SK-N-SH (cell line): ENCODE measurements around the gene CD244. TPM values are rescaled to one million over a fixed set of nuclear protein-coding genes. Genes with fewer than 3 reads are reported as not detected.

ENCODE experiments used
- CTCF ChIA-PET: fragments of 300-600, 350-600 bp; formaldehyde crosslinking; extraction: SDS; loops from one replicate; lab custom pipeline; 2021; lab: Yijun Ruan, JAX
- POLR2A ChIA-PET: fragments of 350-600 bp; sonication (Branson Sonifier 250); formaldehyde crosslinking; extraction: SDS; loops from one replicate; lab custom pipeline; 2020; ENCODE audit warnings: antibody characterized with exemption, inconsistent platforms; lab: Yijun Ruan, JAX
- DNase-seq: peaks from one replicate; pipeline ENCODE4 v3.0.0; 2012
- H2AFZ ChIP-seq: fragments of 200-600 bp; sonication (generic); 2 replicates; pipeline ENCODE4 v1.8.1; 2016; ENCODE audit warnings: antibody characterized with exemption, mild to moderate bottlenecking, low read depth
- H3F3A ChIP-seq: fragments of 200-600 bp; sonication (generic); replicated peaks from 2 replicates; pipeline ENCODE3; 2016; ENCODE audit warnings: antibody characterized with exemption, mild to moderate bottlenecking; ENCODE audit not compliant: insufficient read depth
- H3K27ac ChIP-seq, 2 experiments: fragments of 200-500 bp in 1 of 2; fragments of 200-600 bp in 1 of 2; sonication (Bioruptor generic) in 1 of 2; sonication (generic), shearing (Covaris generic) in 1 of 2; 2 replicates each; pipeline versions ENCODE4 v1.5.1 to v1.6.1; 2014 to 2016; ENCODE audit warnings: low read depth in 2 of 2, inconsistent platforms in 1 of 2, low read length in 1 of 2, mild to moderate bottlenecking in 1 of 2, mixed read lengths in 1 of 2
- H3K27me3 ChIP-seq: fragments of 200-600 bp; sonication (generic), shearing (Covaris generic); 2 replicates; pipeline ENCODE4 v1.6.1; 2016; ENCODE audit warnings: mixed run types; ENCODE audit not compliant: insufficient read depth
- H3K36me3 ChIP-seq, 2 experiments: fragments of 200-500 bp in 1 of 2; fragments of 200-600 bp in 1 of 2; sonication (Bioruptor generic) in 1 of 2; sonication (generic) in 1 of 2; replicated peaks in 1 of 2; 2 replicates each; pipeline versions ENCODE3 to v1.5.1; 2014 to 2016; ENCODE audit warnings: low read length in 1 of 2, mild to moderate bottlenecking in 1 of 2; ENCODE audit not compliant: insufficient read depth in 2 of 2, control insufficient read depth in 1 of 2
- H3K4me1 ChIP-seq, 2 experiments: fragments of 200-500 bp in 1 of 2; fragments of 200-600 bp in 1 of 2; sonication (Bioruptor generic) in 1 of 2; sonication (generic), shearing (Covaris generic) in 1 of 2; 2 replicates each; pipeline versions ENCODE4 v1.5.1 to v1.6.1; 2014 to 2016; ENCODE audit warnings: low read depth in 1 of 2, low read length in 1 of 2, mixed run types in 1 of 2; ENCODE audit not compliant: insufficient read depth in 2 of 2, control insufficient read depth in 1 of 2
- H3K4me2 ChIP-seq: fragments of 200-600 bp; sonication (generic), shearing (Covaris generic); 2 replicates; pipeline ENCODE4 v1.6.1; 2017; ENCODE audit warnings: mixed run types
- H3K4me3 ChIP-seq, 2 experiments: fragments of 200-500 bp in 1 of 2; fragments of 200-600 bp in 1 of 2; sonication (Bioruptor generic) in 1 of 2; sonication (generic), shearing (Covaris generic) in 1 of 2; 2 replicates each; pipeline versions ENCODE4 v1.5.1 to v1.8.1; 2014 to 2016; ENCODE audit warnings: low read depth in 2 of 2, inconsistent platforms in 1 of 2, low read length in 1 of 2, mild to moderate bottlenecking in 1 of 2, mixed read lengths in 1 of 2, moderate library complexity in 1 of 2
- H3K79me2 ChIP-seq: fragments of 200-600 bp; sonication (generic); 2 replicates; pipeline ENCODE4 v1.8.1; 2017; ENCODE audit warnings: mild to moderate bottlenecking; ENCODE audit not compliant: insufficient read depth
- H3K9ac ChIP-seq: fragments of 200-600 bp; sonication (generic); 2 replicates; pipeline ENCODE4 v1.6.1; 2017; ENCODE audit warnings: mixed run types
- H3K9me2 ChIP-seq: fragments of 200-600 bp; sonication (generic); 2 replicates; pipeline ENCODE4 v1.6.1; 2017; ENCODE audit warnings: mixed run types
- H3K9me3 ChIP-seq: fragments of 200-600 bp; sonication (generic); 2 replicates; pipeline ENCODE4 v1.6.1; 2017; ENCODE audit warnings: mixed run types, mild to moderate bottlenecking, moderate library complexity
- H4K20me1 ChIP-seq: fragments of 200-600 bp; sonication (generic); 2 replicates; pipeline ENCODE4 v1.6.1; 2017; ENCODE audit warnings: mild to moderate bottlenecking, mixed run types; ENCODE audit not compliant: insufficient read depth
- CHD2 ChIP-seq: fragments of 150-350 bp; IDR thresholded peaks from 2 replicates; pipeline ENCODE4 v1.6.1; 2018; ENCODE audit warnings: low read length; ENCODE audit not compliant: partially characterized antibody
- CTCF ChIP-seq: fragments of 200-600 bp; sonication (generic); IDR thresholded peaks from 2 replicates; pipeline ENCODE4 v1.6.1; 2017; ENCODE audit warnings: antibody characterized with exemption, mild to moderate bottlenecking, moderate library complexity
- ELF1 ChIP-seq: IDR thresholded peaks from 2 replicates; pipeline ENCODE4 v1.4.0; 2012
- FOXJ3 ChIP-seq: sonication (generic); formaldehyde crosslinking; IDR thresholded peaks from 2 replicates; pipeline ENCODE4 v1.5.1; 2020; ENCODE audit warnings: mild to moderate bottlenecking, missing genetic modification reagents
- GABPA ChIP-seq: IDR thresholded peaks from 2 replicates; pipeline ENCODE4 v1.4.0; 2012; ENCODE audit warnings: low read depth, mild to moderate bottlenecking
- GATA2 ChIP-seq: sonication (generic); formaldehyde crosslinking; IDR thresholded peaks from 2 replicates; pipeline ENCODE4 v1.5.0; 2020; ENCODE audit warnings: mild to moderate bottlenecking, missing genetic modification reagents
- IRF3 ChIP-seq: fragments of 150-350 bp; IDR thresholded peaks from 2 replicates; pipeline ENCODE4 v1.6.1; 2016; ENCODE audit warnings: mild to moderate bottlenecking, low read depth, low read length
- MXI1 ChIP-seq: IDR thresholded peaks from 2 replicates; pipeline ENCODE4 v1.6.1; 2012; ENCODE audit warnings: mild to moderate bottlenecking, low read depth, low read length, improper control_type of control experiment
- NFIC ChIP-seq: IDR thresholded peaks from 2 replicates; pipeline ENCODE4 v1.4.0; 2012; ENCODE audit warnings: borderline replicate concordance
- NRF1 ChIP-seq: IDR thresholded peaks from 2 replicates; pipeline ENCODE4 v1.6.1; 2012; ENCODE audit warnings: low read depth, mild to moderate bottlenecking, low read length
- POLR2AphosphoS5 ChIP-seq: IDR thresholded peaks from 2 replicates; pipeline ENCODE4 v1.6.1; 2012; ENCODE audit warnings: low read depth, low read length
- RCOR1 ChIP-seq: fragments of 150-350 bp; IDR thresholded peaks from 2 replicates; pipeline ENCODE4 v1.6.1; 2017; ENCODE audit warnings: antibody characterized with exemption, low read length
- RFX5 ChIP-seq: IDR thresholded peaks from 2 replicates; pipeline ENCODE4 v1.6.1; 2012; ENCODE audit warnings: mild to moderate bottlenecking, improper control_type of control experiment, low read length
- SMC3 ChIP-seq: IDR thresholded peaks from 2 replicates; pipeline ENCODE4 v1.6.1; 2012; ENCODE audit warnings: low read depth, low read length, improper control_type of control experiment
- TAF1 ChIP-seq: IDR thresholded peaks from 2 replicates; pipeline ENCODE4 v1.6.1; 2012; ENCODE audit warnings: low read depth, mild to moderate bottlenecking, low read length, moderate library complexity, borderline replicate concordance
- TCF12 ChIP-seq: IDR thresholded peaks from 2 replicates; pipeline ENCODE4 v1.4.0; 2012
- USF2 ChIP-seq: fragments of 150-350 bp; IDR thresholded peaks from 2 replicates; pipeline ENCODE4 v1.6.1; 2017; ENCODE audit warnings: antibody characterized with exemption, low read length, low read depth, borderline replicate concordance
- WGBS: methylation state at CpG from one replicate; pipeline ENCODE4 v1.1.6; 2017; ENCODE audit warnings: low lambda C conversion rate; 5-methylcytosine and 5-hydroxymethylcytosine counted together
- polyA plus RNA-seq, 3 experiments: library from polyadenylated mRNA; depleted of rRNA; stranded (reverse); fragments of >200 nt; gene quantifications; 2 replicates each; pipeline ENCODE4 v1.2.3, GENCODE V29; 2012
- TF ChIP-seq, protein P1 (sequence below): IDR thresholded peaks from 2 replicates; pipeline ENCODE4 v1.6.1; 2012; ENCODE audit warnings: mild to moderate bottlenecking, low read depth, low read length, moderate library complexity
- TF ChIP-seq, protein P2 (sequence below): IDR thresholded peaks from 2 replicates; pipeline ENCODE4; 2012

The CD244 gene
- polyA plus RNA-seq, 1 of the 3 experiments (the other 2 are of a cell fraction) = not detected

DNA sequence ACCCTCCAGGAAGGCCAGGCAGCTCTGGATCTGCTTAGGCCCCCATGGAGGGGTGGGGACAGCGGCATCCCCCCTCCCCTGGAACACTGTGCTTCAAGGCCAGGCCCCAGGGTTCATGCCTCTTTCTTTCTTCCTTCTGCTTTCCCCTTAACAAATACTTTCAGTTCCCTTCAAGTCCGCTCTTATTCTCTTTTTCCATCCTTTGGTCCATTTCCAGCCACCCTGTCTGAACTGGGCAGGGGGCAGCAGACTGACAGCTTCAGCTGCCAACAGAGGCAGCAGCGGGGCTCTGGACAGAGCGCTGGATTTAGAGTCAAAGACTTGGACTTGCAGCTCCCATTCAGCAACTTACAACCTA lies 1.1 kb upstream of the CD244 start:
- Histone ChIP-seq H3K9me3 (no peaks in the 10 kb centered on the region), H3K4me2 (no peak overlapping the region), H3K36me3 (no peaks in the 10 kb centered on the region), H3K4me1 (no peaks in the 10 kb centered on the region), H3K27ac (no peak overlapping the region), H3K27me3 (no peaks in the 10 kb centered on the region; the same call in 1 of the 2 replicates), H3K9me2 (no peaks in the 10 kb centered on the region), H3K79me2 (no peaks in the 10 kb centered on the region), H2AFZ (no peak overlapping the region), H3F3A (no peaks in the 10 kb centered on the region), H4K20me1 (no peaks in the 10 kb centered on the region), H3K4me3 (no peak overlapping the region), H3K9ac (no peak overlapping the region)
- POLR2A ChIA-PET = no interaction called here
- CTCF ChIA-PET = no interaction called here
- DNase-seq = no peak
- TF ChIP-seq IRF3 (no peak), NFIC (no peak), TCF12 (no peak), GATA2 (CRISPR knock-in tag) (no peak), USF2 (no peak), SMC3 (no peak), CHD2 (no peak), NRF1 (no peak), ELF1 (no peak), POLR2AphosphoS5 (no peak), FOXJ3 (no peak), MXI1 (no peak), TAF1 (no peak), RFX5 (no peak), CTCF (no peak), GABPA (no peak), RCOR1 (no peak)
- TF ChIP-seq, protein P1, sequence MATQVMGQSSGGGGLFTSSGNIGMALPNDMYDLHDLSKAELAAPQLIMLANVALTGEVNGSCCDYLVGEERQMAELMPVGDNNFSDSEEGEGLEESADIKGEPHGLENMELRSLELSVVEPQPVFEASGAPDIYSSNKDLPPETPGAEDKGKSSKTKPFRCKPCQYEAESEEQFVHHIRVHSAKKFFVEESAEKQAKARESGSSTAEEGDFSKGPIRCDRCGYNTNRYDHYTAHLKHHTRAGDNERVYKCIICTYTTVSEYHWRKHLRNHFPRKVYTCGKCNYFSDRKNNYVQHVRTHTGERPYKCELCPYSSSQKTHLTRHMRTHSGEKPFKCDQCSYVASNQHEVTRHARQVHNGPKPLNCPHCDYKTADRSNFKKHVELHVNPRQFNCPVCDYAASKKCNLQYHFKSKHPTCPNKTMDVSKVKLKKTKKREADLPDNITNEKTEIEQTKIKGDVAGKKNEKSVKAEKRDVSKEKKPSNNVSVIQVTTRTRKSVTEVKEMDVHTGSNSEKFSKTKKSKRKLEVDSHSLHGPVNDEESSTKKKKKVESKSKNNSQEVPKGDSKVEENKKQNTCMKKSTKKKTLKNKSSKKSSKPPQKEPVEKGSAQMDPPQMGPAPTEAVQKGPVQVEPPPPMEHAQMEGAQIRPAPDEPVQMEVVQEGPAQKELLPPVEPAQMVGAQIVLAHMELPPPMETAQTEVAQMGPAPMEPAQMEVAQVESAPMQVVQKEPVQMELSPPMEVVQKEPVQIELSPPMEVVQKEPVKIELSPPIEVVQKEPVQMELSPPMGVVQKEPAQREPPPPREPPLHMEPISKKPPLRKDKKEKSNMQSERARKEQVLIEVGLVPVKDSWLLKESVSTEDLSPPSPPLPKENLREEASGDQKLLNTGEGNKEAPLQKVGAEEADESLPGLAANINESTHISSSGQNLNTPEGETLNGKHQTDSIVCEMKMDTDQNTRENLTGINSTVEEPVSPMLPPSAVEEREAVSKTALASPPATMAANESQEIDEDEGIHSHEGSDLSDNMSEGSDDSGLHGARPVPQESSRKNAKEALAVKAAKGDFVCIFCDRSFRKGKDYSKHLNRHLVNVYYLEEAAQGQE = no peak
- TF ChIP-seq, protein P2, sequence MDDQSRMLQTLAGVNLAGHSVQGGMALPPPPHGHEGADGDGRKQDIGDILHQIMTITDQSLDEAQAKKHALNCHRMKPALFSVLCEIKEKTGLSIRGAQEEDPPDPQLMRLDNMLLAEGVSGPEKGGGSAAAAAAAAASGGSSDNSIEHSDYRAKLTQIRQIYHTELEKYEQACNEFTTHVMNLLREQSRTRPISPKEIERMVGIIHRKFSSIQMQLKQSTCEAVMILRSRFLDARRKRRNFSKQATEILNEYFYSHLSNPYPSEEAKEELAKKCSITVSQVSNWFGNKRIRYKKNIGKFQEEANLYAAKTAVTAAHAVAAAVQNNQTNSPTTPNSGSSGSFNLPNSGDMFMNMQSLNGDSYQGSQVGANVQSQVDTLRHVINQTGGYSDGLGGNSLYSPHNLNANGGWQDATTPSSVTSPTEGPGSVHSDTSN = no peak
- WGBS = 17% methylated on average over 4 of the region's 4 CpGs
